Measurements from ENCODE around the gene MED7.

GRCh38 chr5:157120102-157120501, 22.6 kb downstream of the MED7 start:
- TF ChIP-seq POLR2A (IDR thresholded peaks at IDR 0.05) (no peak), POLR2AphosphoS5 (IDR thresholded peaks at IDR 0.05) (no peak), CTCF (IDR thresholded peaks at IDR 0.05) (no peak), EP300 (IDR thresholded peaks at IDR 0.05) (no peak)

All from sigmoid colon (tissue), 4 donors.